Fibroblast of lung (primary cell): ENCODE results near the gene LRRK2. TPM values are rescaled to one million over a fixed set of nuclear protein-coding genes. Genes with fewer than 3 reads are reported as not detected.

ENCODE experiments used
- DNase-seq, 2 donors: peaks; one replicate each; pipeline versions ENCODE4 v3.0.0 to v3.0.0-alpha.2; 2010; ENCODE audit warnings: low read depth in 2 of 2
- H2AFZ ChIP-seq: 2 replicates; pipeline ENCODE4 v1.5.1; 2012; ENCODE audit warnings: low read length, control low read depth, inconsistent platforms
- H3K27ac ChIP-seq: 2 replicates; pipeline ENCODE4 v1.5.1; 2011; ENCODE audit warnings: low read length, control low read depth; ENCODE audit not compliant: insufficient read depth
- H3K27me3 ChIP-seq: 2 replicates; pipeline ENCODE4 v1.5.1; 2011; ENCODE audit warnings: mild to moderate bottlenecking, low read length; ENCODE audit not compliant: control insufficient read depth, insufficient read depth
- H3K36me3 ChIP-seq: 2 replicates; pipeline ENCODE4 v1.5.1; 2011; ENCODE audit warnings: low read length; ENCODE audit not compliant: control insufficient read depth, insufficient read depth
- H3K4me1 ChIP-seq: 2 replicates; pipeline ENCODE4 v1.5.1; 2011; ENCODE audit warnings: low read length; ENCODE audit not compliant: control insufficient read depth, insufficient read depth; ENCODE audit errors: extremely low read depth
- H3K4me2 ChIP-seq: 2 replicates; pipeline ENCODE4 v1.5.1; 2011; ENCODE audit warnings: low read length, control low read depth; ENCODE audit not compliant: insufficient read depth; ENCODE audit errors: extremely low read depth
- H3K4me3 ChIP-seq, 4 experiments: fragments of 200-600 bp in 1 of 4; sonication (generic) in 1 of 4; replicated peaks in 1 of 4; 2 replicates each; pipeline ENCODE4 v1.5.1; 2011 to 2016; ENCODE audit warnings: low read length in 4 of 4, low read depth in 3 of 4, mild to moderate bottlenecking in 3 of 4, control low read depth in 2 of 4, inconsistent platforms in 1 of 4, mixed read lengths in 1 of 4; ENCODE audit not compliant: insufficient read depth in 1 of 4; ENCODE audit errors: control extremely low read depth in 1 of 4
- H3K79me2 ChIP-seq: 2 replicates; pipeline ENCODE4 v1.5.1; 2012; ENCODE audit warnings: mild to moderate bottlenecking, low read length, inconsistent platforms; ENCODE audit not compliant: control insufficient read depth, insufficient read depth
- H3K9ac ChIP-seq: 2 replicates; pipeline ENCODE4 v1.5.1; 2011; ENCODE audit warnings: mild to moderate bottlenecking, low read length, control low read depth; ENCODE audit not compliant: insufficient read depth
- H3K9me3 ChIP-seq: 2 replicates; pipeline ENCODE4 v1.5.1; 2012; ENCODE audit warnings: low read depth, low read length; ENCODE audit not compliant: control insufficient read depth, insufficient read depth
- H4K20me1 ChIP-seq: 2 replicates; pipeline ENCODE4 v1.5.1; 2011; ENCODE audit warnings: low read length; ENCODE audit not compliant: control insufficient read depth, insufficient read depth; ENCODE audit errors: extremely low read depth
- CTCF ChIP-seq, 2 donors: IDR thresholded peaks in 1 of 2; conservative IDR thresholded peaks in 1 of 2; 1 replicate in 1 of 2; 2 replicates in 1 of 2; pipeline ENCODE4 v1.5.1; 2011 to 2012; ENCODE audit warnings: low read length in 2 of 2, control low read depth in 1 of 2, inconsistent platforms in 1 of 2, low read depth in 1 of 2, mild to moderate bottlenecking in 1 of 2
- EZH2 ChIP-seq: IDR thresholded peaks from 2 replicates; pipeline ENCODE4 v1.5.1; 2012; ENCODE audit warnings: low read length, control low read depth, mild to moderate bottlenecking; ENCODE audit errors: missing control alignments
- polyA plus RNA-seq, 2 donors: library from polyadenylated mRNA; depleted of rRNA in 1 of 2; stranded (reverse) in 1 of 2; unstranded in 1 of 2; fragments of >200 nt; gene quantifications; 2 replicates each; pipeline ENCODE4 v1.2.1, GENCODE V29; 2011 to 2012; ENCODE audit warnings: missing spikeins in 1 of 2
- total RNA-seq: library from RNA; depleted of rRNA; stranded (reverse); fragments of >200 nt; gene quantifications from 2 replicates; pipeline ENCODE4 v1.2.1, GENCODE V29; 2014

The LRRK2 gene
- total and polyA plus RNA-seq, 2 donors (not counting 1 experiment from before 2014, with no cell fraction given), result 2.2 to 14.0 TPM

- H2AFZ ChIP-seq, result no peak overlapping the region
- no peak overlapping the region for H3K9ac ChIP-seq
- H3K9me3 ChIP-seq, result no peaks in the 10 kb centered on the region
- TF ChIP-seq CTCF (conservative IDR thresholded peaks at IDR 0.05 in 1 of 2, IDR thresholded peaks at IDR 0.05 in 1 of 2; ENCODE audit: low read depth in 1 of 2, low read length in 2 of 2) (no peak), EZH2 (no peak)
- no peaks in the 10 kb centered on the region for H3K36me3 ChIP-seq
- no peaks in the 10 kb centered on the region for H3K27me3 ChIP-seq
- no peak overlapping the region for H3K4me2 ChIP-seq
- H4K20me1 ChIP-seq, result no peaks in the 10 kb centered on the region
- H3K4me1 ChIP-seq, result no peaks in the 10 kb centered on the region
- H3K27ac ChIP-seq, result no peak overlapping the region
- no peaks in the 10 kb centered on the region for H3K79me2 ChIP-seq
- no peak for DNase-seq
- no peak overlapping the region for H3K4me3 ChIP-seq
Observed at GRCh38 chr12:40338071-40338470, 113.3 kb downstream of the LRRK2 start.

GRCh38 chr12:40338621-40339020, 113.8 kb downstream of the LRRK2 start:
- Histone ChIP-seq H3K4me2 (no peak overlapping the region), H3K9ac (no peak overlapping the region), H3K9me3 (no peaks in the 10 kb centered on the region), H3K36me3 (no peaks in the 10 kb centered on the region), H2AFZ (no peak overlapping the region), H3K4me1 (no peaks in the 10 kb centered on the region), H4K20me1 (no peaks in the 10 kb centered on the region), H3K79me2 (no peaks in the 10 kb centered on the region), H3K27me3 (no peaks in the 10 kb centered on the region), H3K4me3 (no peak overlapping the region), H3K27ac (no peak overlapping the region)
- TF ChIP-seq EZH2 (no peak), CTCF (conservative IDR thresholded peaks at IDR 0.05 in 1 of 2, IDR thresholded peaks at IDR 0.05 in 1 of 2; ENCODE audit: low read depth in 1 of 2, low read length in 2 of 2) (no peak)
- DNase-seq, result no peak

GRCh38 chr12:40342010-40342409, 117.2 kb downstream of the LRRK2 start:
- H3K27ac ChIP-seq, result no peak overlapping the region
- H2AFZ ChIP-seq, result no peak overlapping the region
- no peak overlapping the region for H3K4me2 ChIP-seq
- no peak for DNase-seq
- H3K36me3 ChIP-seq, result no peaks in the 10 kb centered on the region
- no peaks in the 10 kb centered on the region for H3K27me3 ChIP-seq
- H3K9me3 ChIP-seq, result no peaks in the 10 kb centered on the region
- H4K20me1 ChIP-seq, result no peaks in the 10 kb centered on the region
- TF ChIP-seq CTCF (conservative IDR thresholded peaks at IDR 0.05 in 1 of 2, IDR thresholded peaks at IDR 0.05 in 1 of 2; ENCODE audit: low read depth in 1 of 2, low read length in 2 of 2), result no peak
- no peak for TF ChIP-seq EZH2
- no peak overlapping the region for H3K4me3 ChIP-seq
- H3K79me2 ChIP-seq, result no peaks in the 10 kb centered on the region
- no peaks in the 10 kb centered on the region for H3K4me1 ChIP-seq
- no peak overlapping the region for H3K9ac ChIP-seq
